Retina (tissue), 1 donor: Measurements from ENCODE around the gene PLCH2.

ENCODE experiments used
- DNase-seq: peaks from one replicate; pipeline ENCODE4 v3.0.0-alpha.2; 2016

Gene PLCH2

DNA sequence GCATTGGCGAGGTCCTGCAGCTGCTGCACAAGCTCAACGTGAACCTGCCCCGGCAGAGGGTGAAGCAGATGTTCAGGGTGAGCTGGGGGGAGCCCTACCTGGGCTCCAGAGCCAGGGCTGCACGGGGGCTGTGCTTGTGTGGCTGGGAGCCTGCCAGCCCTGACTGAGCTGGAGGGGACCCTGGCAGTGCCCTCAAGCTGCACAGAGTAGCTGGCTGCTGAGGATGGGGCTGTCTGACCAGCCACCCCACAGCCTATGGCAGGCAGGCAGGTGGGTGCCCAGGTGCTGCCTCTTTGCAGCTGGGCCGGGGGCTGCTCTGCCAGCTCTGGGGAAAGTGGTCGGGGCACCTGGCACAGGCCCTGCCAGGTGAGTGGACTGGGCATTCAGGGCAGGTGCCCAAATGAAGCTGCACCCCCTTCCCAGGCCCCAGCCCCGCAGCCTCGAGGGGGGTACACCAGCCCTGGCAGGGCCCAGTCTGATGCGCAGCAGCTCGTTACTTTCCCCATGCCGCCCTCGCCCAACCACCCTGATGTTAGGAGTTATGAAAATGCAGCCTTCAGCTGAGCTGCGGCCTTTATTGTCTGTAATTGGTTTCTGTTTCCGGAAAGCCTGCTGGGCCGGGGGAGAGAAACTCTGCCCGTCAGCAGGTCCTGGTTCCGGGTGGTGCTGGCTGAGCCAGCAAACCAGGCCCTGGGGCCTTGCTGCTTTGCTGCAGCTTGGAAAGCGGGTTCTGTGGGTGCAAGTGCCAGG is 4.3 kb downstream of the PLCH2 start:
- no peak for DNase-seq

DNA sequence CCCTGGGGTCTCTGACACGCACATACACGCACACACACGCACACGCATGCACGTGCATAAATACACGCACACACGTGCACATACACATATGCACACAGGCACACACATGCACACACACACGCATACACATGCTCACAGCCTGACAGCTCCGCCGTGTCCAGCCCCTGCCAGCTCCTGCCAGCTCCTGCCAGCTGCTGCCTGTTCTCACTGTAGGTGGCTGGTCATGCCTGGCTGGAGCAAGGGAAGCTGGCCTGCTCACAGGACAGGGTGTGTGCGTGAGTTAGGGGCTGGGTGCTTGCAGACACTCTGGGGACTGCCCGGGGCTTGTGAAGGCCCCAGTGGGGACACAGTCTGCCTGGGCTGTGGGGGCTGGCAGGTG is 4.9 kb downstream of the PLCH2 start:
- no peak for DNase-seq

GRCh38 chr1:2481885-2482284 is 5.8 kb downstream of the PLCH2 start:
- no peak for DNase-seq

DNA sequence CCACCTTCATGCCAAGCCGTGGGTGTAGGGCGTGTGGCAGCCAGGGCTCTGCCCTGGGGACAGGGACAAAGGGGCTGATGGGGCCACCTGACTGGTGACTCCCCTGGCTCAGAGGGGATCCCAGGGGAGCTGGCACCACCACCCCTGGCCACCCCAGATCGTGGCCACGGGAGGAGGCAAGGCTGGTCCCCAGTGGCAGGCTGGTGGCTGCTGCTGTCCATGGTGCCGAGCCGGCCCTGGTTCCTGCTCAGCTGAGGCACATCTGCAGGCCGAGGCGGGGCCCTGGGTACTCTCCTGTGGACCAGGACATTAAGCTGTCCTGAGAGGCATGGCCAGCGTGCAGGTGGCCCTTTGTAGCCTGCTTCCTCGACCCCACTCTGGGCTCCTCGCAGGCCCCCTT is 6.5 kb downstream of the PLCH2 start:
- DNase-seq = no peak

DNA sequence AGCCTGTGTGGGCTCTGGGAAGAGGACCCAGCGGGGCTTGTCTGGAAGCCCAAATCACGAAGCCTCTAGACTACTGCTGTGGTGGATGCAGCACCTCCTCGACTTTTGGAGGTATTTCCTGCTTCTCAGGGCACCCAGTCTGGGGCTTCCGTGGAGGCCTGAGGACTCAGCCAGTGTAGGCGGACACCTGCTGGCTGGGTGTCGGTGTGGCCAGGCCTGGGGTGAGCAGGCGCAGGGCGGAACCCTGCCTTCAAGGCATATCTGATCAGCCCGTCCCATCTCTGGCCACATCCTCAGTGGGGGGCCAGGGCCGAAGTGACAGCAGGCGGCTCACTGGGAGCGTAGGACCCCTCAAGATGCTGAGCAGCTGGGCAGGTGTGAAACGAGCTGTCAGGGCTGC is 6.9 kb downstream of the PLCH2 start:
- no peak for DNase-seq

- DNase-seq = no peak
Measured at GRCh38 chr1:2483970-2484369, 7.9 kb downstream of the PLCH2 start.

- no peak for DNase-seq
Measured at GRCh38 chr1:2486041-2486440, 10.0 kb downstream of the PLCH2 start.

GRCh38 chr1:2486558-2486957 is 10.5 kb downstream of the PLCH2 start:
- no peak for DNase-seq

DNA sequence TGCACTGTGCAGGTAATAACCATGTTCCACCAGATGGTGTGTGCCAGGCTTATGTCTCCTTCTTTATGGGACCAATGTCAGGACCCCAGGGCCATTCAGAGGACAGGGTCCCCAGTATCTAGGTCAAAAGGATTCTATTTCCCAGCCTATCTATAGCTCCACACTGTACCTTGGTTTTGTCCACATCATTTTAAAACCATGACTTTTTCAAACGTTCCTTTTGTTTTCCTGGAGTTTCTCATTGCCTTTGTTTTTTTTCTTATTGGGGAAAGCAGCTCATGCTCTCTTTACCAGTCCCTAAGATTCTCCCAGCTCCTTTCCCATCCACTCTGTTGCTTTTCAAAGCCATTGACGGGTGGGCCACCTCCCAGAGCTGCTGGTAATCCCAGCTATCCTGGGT is 12.6 kb downstream of the PLCH2 start:
- no peak for DNase-seq

GRCh38 chr1:2489615-2490014 is 13.5 kb downstream of the PLCH2 start:
- no peak for DNase-seq

GRCh38 chr1:2492091-2492490 is 16.0 kb downstream of the PLCH2 start:
- DNase-seq = no peak

- no peak for DNase-seq
Measured at GRCh38 chr1:2493218-2493617, 17.1 kb downstream of the PLCH2 start.

DNA sequence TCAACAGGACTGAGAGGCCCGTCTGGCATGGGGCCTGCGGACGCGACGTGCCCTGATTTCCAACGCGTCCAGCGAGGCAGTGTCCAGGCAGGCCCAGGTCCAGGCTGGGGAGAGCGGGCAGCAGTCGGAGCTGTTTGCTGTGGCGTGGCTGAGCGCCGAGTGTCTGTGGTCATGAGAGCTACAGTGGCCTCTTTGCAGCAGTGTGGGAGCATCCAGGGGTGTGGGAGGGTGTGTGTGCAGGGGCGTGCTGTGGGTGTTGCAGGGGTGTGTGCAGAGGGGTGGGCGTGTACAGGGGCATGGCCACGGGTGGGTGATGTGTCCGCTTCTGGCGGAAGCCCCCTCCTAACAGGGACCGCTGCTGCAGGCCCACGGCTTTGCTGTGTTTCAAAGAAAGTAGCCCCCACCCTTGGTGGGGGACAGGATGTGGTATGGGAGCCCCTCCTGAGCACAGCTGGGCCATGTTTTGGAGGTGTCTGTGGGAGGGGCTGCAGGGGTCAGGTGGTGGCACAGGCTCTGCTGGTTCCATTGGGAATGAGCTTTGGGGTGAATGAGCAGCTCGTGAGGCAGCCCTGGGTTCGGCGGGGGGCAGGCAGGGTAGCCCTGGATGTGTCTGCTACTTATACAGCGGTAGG is 17.7 kb downstream of the PLCH2 start:
- DNase-seq = no peak

- DNase-seq = no peak
Measured at GRCh38 chr1:2494323-2494693, 18.2 kb downstream of the PLCH2 start.

DNA sequence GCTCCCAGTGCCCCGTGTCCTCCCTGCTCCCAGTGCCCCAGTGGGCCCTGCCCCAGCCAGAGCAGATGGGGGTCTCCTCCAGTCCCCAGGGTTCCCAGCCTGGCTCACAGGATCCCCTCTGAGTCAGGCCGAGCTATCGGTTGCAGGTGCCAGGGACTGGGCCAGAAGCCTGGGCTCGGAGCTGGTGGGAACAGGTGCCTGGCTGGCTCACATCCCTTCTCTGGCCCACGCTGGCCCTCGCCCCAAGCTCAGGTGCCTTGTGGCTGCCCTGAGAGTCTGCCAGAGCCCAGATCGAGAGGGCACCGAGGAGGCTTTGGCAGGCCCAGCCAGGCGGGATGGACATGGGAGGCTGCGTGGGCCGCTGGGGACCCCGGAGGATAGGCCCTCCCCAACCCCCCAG is 18.9 kb downstream of the PLCH2 start:
- no peak for DNase-seq

DNA sequence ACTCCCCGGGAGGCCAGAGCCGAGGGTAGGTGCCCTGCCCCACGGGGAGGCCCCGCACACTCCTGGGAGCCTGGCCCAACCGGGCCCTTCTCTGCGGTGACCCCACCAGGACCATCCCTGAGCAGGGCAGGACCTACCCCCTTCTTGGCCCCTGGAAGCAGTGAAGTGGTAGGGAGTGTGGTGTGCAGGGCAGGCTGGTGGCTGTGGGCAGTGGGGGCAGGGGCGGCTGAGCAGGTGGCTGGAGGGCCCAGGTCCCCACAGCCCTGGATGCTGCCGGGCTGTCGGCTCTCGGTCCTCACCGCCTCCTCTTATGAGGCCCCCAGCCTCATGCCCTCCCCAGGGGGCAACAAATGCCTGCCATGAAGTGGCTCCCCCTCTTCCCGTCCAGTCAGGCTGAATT is 19.5 kb downstream of the PLCH2 start:
- no peak for DNase-seq

DNA sequence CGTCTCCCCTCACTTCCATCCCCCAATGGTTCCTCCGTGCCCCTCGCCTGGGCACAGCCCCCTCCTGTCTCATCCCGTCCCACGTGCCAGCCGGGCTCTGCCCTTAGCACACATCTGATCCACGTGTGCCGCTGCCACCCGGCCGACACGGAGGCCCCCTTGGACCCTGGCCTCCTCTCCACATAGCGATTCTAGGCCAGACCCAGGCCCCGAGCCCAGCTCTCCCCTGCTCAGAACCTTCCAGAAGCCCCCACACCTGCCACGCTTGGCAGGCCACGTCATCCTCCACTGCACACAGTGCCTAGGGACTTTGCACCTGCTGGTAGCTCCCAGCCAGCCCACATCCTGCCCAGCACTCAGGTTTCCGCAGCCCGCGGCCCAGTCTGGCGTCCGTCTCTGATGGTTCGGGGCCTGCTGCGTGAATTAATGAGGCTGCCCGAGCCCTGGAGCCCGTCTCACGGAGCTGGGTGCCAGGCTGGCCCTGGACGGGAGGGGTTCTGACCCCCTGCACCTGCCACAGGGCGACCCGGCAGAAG is 20.1 kb downstream of the PLCH2 start:
- DNase-seq = no peak

- no peak for DNase-seq
Measured at GRCh38 chr1:2496746-2497145, 20.7 kb downstream of the PLCH2 start.

- DNase-seq = no peak
Measured at GRCh38 chr1:2497891-2498290, 21.8 kb downstream of the PLCH2 start.

DNA sequence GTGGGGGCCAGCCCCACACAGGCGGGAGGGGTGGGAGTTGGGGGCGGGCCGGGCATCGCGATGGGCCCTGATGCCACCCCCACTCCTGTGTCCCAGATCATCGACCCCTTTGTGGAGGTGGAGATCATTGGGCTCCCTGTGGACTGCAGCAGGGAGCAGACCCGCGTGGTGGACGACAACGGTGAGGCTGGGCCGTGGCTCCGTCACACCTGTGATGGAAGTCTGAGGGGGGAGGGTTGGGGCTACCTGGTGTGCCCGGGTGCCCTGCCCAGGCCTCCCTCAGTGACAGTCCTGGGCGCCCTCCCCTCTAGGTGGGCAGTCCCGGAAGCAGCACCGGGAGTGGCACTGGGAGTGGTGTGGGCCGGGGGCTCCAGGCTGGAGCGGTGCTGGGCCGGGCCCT is 22.6 kb downstream of the PLCH2 start:
- no peak for DNase-seq

DNA sequence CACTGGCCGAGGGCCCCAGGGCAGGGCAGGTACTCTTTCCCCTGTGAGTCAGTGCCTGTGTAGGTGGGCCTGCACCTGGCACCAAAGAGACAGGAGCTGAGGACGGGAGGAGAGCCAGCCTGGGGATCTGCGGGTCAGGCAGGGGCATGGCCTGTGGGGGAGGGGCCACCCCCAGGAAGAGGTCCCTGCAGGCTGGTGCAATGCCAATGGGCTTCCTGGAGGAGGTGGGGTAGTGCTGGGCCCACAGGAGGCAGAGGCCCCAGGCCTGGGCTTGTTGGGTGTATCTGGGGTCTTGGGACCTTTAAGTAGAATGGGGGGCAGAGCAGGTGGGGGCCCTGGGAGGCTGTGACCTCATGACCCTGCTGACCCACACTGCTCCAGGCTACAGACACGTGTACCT is 23.2 kb downstream of the PLCH2 start:
- no peak for DNase-seq

DNA sequence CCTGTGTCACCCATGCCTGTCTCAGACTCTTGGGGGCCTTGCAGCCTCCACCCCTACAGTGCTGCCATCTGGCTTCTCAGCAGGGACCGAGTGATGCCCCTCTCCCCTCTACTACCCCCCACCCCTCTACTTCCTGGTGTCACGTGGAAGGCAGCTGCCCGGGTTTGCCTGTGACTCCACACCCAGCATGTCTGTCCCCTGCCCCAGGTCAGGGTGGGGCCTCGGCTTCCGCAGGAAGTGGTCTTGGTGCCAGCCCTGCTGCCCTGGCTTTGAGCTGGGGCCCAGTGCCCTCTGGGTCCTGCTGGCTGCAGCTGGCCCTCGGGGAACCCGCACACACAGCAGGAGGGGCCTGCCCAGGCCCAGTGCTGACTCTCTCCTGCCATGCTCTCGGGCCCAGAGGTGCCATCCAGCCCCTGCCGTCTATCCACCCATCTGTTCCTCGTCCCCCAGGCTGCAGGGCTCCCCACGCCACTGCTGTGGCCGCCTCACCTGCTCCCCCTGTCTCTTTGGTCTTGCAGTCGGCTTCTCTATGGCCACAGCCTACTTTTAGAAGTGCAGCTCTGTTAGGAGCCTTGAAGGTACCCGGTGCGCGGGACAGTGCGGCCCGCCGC is 24.0 kb downstream of the PLCH2 start:
- DNase-seq = no peak

GRCh38 chr1:2501041-2501819 is 25.1 kb downstream of the PLCH2 start:
- no peak for DNase-seq

- no peak for DNase-seq
Measured at GRCh38 chr1:2501820-2502119, 25.7 kb downstream of the PLCH2 start.
